T1000 (cell line): ENCODE results near the gene PRKCH.
"Not testable (repeated sequence)": the region's sequence is repeated elsewhere in the genome, so short reads cannot be mapped to it uniquely, and the experiment has no call there.

Source experiments
- DNase-seq: peaks from one replicate; lab custom pipeline; 2025; ENCODE audit warnings: mixed read lengths; lab: John Stamatoyannopoulos, UW

The PRKCH gene

DNA sequence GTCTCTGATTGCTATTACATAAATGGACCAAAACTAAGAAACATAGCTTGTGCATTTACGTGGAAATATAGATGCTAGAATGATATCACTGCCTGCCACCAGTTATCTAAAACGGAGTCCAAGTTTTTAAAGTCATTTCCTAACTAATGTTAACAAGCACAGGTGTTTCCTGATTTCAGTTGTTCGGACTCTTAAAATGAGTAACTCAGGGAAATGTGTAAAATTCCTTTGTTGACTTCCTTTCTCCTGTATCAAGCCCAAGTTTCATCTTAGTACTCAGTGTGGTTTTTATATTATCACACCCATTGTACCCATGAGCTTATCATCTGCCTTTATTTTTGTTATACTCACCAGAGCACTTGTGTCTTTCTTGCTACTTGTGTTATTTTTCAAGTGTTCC, 13.2 kb upstream of the PRKCH start:
- DNase-seq, result no peak

DNA sequence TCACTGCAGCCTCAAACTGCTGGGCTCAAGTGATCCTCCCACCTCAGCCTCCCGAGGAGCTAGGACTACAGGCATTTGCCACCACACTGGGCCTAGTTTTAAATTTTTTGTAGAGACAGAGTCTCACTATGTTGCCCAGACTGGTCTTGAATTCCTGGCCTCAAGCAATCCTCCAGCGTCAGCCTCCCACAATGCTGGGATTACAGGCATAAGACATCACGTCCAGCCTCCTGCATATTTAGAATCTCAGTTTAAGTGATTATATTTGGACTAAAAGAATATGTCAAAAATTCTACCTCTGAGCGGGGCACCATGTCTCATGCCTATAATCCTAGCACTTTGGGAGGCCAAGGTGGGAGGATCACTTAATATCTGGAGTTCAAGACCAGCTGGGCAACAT, 12.7 kb upstream of the PRKCH start:
- DNase-seq, result not testable (repeated sequence)

DNA sequence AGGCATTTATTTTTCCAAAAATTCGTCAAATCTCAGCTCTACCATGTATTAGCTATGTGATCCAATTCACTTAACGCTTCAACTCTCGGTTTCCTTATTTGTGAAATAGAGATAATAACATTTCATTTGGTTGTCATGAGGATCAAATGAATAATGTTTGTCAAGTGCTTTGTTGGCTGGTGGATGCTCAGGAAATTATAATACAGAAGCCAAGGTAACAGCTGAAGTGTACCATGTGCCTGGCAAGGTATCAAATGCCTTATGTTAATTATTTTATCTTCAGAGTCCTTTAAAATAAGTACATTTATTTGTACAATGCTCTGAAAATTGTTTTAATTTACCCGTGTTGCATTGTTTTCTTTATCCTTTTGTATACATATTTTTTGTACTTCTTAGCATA, 6.1 kb upstream of the PRKCH start:
- DNase-seq, result no peak

- DNase-seq, result no peak
Observed at GRCh38 chr14:61319086-61319485, 2.3 kb upstream of the PRKCH start.

DNA sequence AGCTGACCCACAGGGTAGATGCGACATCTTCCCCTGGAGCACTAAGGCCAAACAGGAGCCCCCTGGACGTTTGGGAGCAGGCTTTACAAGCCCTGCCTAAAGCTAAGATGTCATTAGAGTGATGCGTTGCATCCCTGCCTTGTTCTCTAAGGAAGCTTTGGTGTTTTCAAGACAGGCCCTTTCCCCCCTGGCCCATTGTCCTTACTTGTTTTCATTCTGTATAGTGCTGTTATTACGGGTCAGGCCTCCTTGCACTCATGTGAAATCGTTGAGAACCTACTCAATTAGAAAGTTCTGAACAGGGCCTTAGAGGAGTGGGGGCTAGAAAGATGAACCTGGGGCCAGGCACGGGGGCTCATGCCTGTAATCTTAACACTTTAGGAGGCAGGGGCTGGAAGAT, 1.7 kb upstream of the PRKCH start:
- no peak for DNase-seq

GRCh38 chr14:61320170-61320569, 1.2 kb upstream of the PRKCH start:
- not testable (repeated sequence) for DNase-seq

GRCh38 chr14:61320806-61321384, 484 bp upstream of the PRKCH start:
- DNase-seq, result no peak

- DNase-seq, result no peak
Observed at GRCh38 chr14:61322011-61322798, 826 bp downstream of the PRKCH start.

DNA sequence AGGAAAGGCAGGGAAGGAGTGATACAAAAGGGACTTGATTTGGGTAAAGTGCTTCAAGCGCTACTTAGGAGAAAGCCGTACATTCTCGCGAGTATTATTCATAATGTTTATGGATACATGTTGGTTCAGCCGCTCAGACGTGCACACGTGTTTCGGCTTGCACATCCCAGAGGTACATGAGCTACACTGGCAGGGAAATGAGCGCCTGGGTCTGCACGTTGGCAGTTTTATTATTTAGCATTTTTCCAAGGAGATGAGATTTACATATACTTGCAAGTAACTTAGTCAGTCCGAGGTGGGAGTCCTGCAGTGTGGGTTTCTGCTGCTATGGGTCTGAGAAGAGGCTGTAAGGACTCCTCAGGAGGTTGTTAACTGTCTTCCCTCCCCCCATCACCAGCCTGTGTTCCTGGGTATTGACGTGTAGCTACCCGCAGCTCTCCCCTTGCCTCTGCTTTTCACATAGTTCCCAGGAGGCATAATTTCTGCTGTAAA, 1.5 kb downstream of the PRKCH start:
- DNase-seq, result no peak

DNA sequence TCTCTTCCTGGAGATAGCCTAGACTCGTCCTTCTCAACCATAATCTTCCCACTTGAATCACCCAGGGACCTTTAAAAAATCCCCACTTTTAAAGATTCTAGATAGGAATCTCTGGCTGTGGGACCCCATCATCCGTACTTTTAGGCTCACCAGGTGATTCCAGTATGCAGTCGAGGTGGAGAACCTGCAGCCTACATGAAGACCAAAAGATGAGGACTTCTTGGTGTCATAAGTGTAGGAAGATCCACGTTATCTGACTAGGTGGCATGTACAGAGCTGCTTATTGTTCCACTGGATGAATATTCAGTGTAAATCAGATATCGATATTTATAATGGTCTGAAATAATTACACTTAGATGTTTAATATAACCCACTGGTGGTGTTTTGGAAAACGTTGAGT, 2.6 kb downstream of the PRKCH start:
- DNase-seq, result no peak

- DNase-seq, result no peak
Observed at GRCh38 chr14:61325166-61325565, 3.8 kb downstream of the PRKCH start.

DNA sequence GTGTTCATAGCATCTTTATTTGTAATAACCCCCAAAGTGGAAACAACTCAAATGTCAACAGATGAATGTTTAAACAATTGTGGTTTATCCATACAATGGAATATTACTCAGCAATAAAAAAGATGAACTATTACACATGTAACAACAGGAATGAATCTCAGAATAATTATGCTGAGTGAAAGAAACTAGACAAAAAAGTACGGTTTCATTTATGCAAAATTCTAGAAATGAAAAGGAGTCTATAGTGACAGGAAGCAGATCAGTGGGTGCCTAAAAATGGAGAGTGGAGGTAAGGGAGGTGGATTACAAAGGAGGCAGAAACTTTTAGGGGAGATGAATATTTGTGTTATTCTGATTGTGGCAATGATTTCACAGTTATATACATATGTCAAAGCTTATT, 4.8 kb downstream of the PRKCH start:
- DNase-seq, result no peak

DNA sequence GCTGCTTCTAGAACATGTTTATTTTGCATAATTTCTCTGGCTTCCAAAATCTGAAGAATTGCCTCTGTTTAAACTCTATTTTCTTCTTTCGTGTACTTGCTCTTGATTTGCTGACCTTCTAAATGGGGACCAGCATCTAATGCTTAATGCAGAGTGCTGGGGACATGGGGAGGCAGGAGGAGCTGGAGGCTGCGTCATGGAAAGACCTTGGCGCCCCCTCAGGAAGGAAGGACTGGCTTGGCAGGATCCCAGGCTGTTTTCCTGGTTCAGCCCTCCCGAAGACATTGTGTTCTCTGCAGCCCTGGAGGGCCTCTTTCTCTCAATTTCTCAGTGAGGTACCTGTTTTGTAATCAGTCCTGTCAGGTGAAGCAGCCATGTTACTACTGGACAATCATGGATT, 5.5 kb downstream of the PRKCH start:
- no peak for DNase-seq

DNA sequence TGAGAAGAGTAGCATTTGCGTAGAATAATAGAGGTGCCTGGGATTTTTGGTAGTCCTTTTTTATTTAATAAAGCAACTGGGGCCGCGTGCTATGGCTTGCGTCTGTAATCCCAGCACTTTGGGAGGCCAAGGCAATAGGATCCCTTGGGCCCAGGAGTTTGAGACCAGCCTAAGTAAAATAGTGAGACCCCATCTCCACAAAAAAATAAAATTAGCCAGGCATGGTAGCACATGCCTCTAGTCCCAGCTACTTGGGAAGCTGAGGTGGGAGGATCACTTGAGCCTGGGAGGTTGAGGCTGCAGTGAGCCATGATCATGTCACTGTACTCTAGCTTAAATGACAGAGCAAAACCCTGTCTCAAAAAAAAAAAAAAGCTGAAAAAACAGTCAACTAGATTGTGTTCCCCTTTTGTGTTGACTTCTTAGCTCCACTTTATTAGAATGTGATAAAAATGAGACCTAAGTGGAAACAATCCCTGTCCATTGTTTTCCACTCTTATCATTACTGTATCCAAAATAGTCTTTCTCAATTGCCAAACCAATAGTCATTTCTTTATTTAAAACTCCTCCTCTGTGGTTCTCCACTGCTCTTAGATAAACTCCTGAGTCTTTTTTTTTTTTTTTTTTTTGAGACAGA, 7.4 kb downstream of the PRKCH start:
- no peak for DNase-seq

GRCh38 chr14:61329478-61330051, 8.2 kb downstream of the PRKCH start:
- no peak for DNase-seq

GRCh38 chr14:61330511-61330910, 9.1 kb downstream of the PRKCH start:
- no peak for DNase-seq

DNA sequence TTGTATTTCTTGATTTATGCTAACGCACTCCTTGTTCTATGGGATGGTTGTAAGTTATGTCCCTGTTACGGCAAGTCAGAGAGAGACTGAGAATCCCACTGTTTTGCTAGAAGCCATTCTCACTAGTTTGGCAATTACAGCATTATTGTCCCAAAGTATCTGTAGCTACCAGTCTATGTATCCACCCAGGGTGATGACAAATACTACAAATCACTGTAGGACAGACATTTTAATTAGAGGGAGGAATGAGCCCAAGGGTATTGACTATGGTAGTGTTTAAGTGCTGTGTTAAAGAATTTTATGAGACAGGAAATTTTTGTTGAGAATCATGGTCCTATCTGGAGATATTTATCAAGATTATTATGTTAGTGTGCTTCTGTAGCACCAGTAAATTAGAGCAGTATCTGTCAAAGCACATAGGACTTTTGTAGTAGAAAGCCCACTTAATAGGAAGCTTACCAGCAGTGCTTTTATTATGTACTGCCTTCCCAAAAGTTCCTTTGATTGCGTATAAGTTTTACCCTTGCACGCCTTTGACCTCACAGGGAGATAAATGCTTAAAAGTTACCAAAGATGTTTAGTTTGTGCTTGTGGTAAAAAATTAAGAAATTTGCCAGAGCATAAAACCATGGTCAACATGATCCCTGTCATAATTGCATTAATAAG, 10.7 kb downstream of the PRKCH start:
- DNase-seq, result no peak

DNA sequence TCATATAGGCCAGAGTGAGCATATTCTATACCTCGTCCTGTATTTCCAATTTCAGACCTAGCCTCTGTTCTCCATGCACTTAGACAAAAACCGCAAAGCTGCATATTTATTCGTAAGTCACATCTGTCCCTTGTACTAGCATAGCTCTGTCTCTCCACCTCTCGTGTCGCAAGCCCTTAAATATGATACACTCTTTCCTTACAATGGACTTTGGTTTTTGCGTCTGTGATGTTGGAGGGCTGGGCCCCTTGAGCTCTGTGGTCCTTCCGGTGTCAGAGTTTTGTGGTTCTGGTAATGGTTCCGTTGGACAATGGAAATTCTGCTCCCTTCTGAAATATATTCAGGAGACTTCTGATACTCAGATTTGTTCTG, 11.3 kb downstream of the PRKCH start:
- DNase-seq, result no peak

- DNase-seq, result no peak
Observed at GRCh38 chr14:61333087-61333486, 11.7 kb downstream of the PRKCH start.

- DNase-seq, result no peak
Observed at GRCh38 chr14:61334197-61334701, 12.9 kb downstream of the PRKCH start.

GRCh38 chr14:61335049-61335448, 13.7 kb downstream of the PRKCH start:
- DNase-seq, result no peak

DNA sequence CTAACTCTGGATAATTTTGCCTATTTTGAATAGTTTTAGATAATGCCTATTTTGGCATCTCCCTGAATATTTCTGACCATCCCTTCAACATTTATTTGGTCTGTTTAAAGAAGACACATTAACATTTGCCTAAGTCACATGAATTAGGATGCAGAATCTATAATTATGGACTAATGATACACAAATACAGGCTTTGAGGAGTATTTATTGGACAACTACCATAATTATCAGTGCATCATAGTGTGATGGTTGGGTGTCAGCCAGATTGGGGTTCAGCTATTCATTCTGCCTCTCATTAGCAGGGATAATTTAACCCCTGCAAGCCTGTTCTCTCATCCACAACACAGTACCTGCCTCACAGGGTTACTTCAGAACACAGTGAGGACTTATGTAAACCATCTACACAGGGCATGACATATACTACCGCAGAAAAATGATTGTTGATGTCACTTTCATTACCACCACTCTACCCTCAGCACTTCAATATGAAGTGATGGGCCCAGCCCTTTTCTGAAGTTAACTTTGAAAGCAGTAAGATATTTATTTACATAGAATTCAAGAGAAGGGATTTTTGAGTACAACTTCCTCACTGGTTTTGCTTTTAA, 14.4 kb downstream of the PRKCH start:
- DNase-seq, result no peak
